CD4-positive, alpha-beta T cell treated with Interleukin-15 for 4 hours (primary cell): ENCODE results near the gene AP2M1.

ENCODE experiments used
- DNase-seq: peaks from one replicate; pipeline ENCODE4 v3.0.0-alpha.2; 2020; ENCODE audit warnings: low spot score

Gene AP2M1

DNA sequence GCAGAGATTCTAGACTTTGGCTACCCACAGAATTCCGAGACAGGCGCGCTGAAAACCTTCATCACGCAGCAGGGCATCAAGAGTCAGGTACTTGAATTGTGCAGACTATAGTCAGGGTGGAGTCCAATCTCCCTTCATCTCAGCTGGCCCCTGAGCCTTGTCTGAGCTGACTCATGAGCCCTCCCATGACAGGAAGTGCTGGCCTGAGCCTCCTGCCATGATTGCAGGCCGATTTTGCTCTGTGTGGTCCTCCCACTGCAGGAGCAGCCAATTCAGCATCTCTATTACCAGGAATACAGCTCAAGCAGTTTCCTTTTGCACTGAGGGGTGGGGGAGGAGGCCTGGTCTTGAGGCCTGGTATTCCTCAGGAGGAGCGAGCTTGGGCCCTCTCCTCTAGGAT is 5.5 kb downstream of the AP2M1 start:
- no peak for DNase-seq

DNA sequence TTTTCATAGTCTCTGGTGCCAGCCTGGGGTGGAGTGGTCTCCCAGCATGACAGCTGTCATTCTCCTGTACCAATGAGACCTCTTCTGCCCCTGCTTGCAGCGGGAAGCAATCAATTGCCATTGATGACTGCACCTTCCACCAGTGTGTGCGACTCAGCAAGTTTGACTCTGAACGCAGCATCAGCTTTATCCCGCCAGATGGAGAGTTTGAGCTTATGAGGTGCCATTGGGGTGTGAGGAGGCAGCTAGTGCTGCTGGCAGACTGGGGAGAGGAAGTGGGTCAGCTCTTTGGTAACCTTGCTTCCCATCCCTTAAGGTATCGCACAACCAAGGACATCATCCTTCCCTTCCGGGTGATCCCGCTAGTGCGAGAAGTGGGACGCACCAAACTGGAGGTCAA is 6.9 kb downstream of the AP2M1 start:
- DNase-seq = no peak

- no peak for DNase-seq
Observed at GRCh38 chr3:184183679-184184078, 9.0 kb downstream of the AP2M1 start.

- no peak for DNase-seq
Observed at GRCh38 chr3:184184546-184185230, 10.0 kb downstream of the AP2M1 start.

GRCh38 chr3:184185461-184186183 is 11.0 kb downstream of the AP2M1 start:
- peak; percentile 99 for DNase-seq

GRCh38 chr3:184186184-184186901 is 11.7 kb downstream of the AP2M1 start, which contains the start of gene ABCF3:
Gene ABCF3 (plus strand): TSS chr3:184186199. CDS start chr3:184186208, 9 bp downstream.
- no peak for DNase-seq

DNA sequence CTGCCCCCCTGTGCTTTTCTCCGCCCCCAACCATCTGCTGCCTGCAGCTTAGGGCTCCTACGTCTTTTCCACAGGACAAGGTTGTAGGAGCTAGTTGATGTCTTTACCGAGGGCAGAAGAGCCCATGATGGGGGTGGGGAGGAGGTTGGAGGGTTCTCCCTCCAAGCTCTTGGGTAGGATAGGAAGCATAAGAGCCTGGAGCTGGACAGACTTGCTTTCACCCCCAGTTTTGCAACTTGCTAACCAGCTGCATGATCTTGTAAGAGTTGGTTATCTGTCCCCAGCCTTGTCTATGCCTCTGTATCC is 12.2 kb downstream of the AP2M1 start:
- DNase-seq = no peak

GRCh38 chr3:184188080-184188479 is 13.4 kb downstream of the AP2M1 start:
- DNase-seq = no peak

DNA sequence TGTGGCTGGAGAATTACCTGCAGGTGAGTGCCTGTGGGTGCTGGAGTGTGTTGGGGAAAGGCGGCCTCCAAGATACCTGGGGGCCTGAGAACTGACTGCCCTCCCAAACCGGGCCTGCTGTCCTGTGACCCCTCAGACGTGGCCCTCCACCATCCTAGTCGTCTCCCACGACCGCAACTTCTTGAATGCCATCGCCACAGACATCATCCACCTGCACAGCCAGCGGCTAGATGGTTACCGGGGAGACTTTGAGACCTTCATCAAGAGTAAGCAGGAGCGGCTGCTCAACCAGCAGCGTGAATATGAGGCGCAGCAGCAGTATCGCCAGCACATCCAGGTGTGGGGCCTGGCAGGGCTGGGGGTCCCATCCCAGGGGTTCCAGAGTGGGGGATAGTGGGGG is 14.8 kb downstream of the AP2M1 start:
- DNase-seq = no peak

GRCh38 chr3:184192889-184193288 is 18.2 kb downstream of the AP2M1 start:
- no peak for DNase-seq

GRCh38 chr3:184193991-184194539 is 19.4 kb downstream of the AP2M1 start:
- DNase-seq = no peak

- no peak for DNase-seq
Observed at GRCh38 chr3:184196536-184196935, 21.9 kb downstream of the AP2M1 start.

GRCh38 chr3:184198509-184198908 is 23.9 kb downstream of the AP2M1 start:
- no peak for DNase-seq

GRCh38 chr3:184200825-184201224 is 26.2 kb downstream of the AP2M1 start:
- no peak for DNase-seq

DNA sequence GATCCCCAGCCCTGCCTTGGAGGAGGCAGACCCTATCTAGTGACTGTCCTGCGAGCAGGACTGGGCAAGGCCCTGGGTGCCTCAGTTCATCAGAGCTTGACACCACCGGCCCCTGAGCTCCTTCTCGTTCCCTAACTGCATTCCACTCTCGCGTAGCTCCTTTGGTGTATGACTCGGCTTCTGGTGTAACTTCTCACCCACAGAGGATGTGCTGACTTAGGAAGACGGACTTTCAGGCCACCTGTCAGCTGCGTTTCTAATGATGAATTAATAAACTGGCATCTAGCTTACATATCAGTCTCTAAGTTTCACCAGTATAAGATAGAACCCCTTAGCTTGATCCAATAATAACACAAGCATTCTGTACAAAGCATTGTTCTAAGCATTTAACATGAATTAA is 28.9 kb downstream of the AP2M1 start:
- DNase-seq = no peak

- no peak for DNase-seq
Observed at GRCh38 chr3:184209146-184209923, 34.7 kb downstream of the AP2M1 start.

DNA sequence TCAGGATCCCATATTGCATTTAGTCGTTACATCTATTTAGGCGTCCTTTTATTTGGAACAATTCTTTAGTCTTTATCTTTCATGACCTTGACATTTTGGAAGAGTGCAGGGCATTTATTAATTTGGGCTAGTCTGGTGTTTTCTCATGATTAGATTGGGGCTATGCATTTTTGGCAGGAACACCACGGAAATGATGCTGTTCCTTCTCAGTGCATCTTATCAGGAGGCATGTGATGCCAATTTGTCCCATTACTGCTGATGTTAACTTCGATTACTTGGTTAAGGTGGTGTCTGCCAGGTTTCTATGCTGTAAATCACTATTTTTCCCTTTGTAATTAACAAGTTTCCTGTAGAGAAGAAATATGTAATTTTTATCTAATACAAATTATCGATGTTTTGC is 36.6 kb downstream of the AP2M1 start:
- no peak for DNase-seq

DNA sequence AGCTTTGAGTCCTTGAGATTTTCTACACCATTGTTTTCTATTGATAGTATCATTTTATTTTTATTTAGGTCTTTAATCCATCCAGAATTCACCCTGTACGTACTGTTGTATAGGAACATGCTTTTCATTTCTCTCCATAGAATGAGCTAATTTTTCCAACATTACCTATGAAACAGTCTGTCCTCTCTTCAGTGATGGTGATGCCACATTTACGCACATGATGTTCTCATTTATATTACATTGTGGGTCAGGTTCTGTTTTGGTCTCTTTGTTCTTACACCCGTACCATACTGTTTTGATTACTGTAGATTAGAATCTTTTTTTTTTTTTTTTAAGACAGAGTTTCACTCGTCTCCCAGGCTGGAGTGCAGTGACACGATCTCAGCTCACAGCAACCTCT is 37.1 kb downstream of the AP2M1 start:
- no peak for DNase-seq

GRCh38 chr3:184218814-184219213 is 44.2 kb downstream of the AP2M1 start:
- DNase-seq = no peak

DNA sequence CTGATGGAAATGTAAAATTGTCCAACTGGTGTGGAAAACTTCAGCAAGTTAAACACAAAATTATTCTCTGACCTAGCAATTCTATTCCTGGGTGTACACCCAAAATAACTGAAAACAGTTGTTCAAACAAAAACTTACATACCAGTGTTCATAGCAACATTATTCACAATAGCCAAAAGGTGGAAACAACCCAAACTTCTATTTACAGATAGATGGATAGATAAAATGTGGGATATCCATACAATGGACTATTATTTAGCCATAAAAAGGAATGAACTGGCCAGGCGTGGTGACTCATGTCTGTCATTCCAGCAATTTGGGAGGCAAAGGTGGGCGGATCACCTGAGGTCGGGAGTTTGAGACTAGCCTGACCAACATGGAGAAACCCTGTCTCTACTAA is 47.9 kb downstream of the AP2M1 start:
- DNase-seq = no peak

GRCh38 chr3:184223946-184224345 is 49.3 kb downstream of the AP2M1 start:
- no peak for DNase-seq

DNA sequence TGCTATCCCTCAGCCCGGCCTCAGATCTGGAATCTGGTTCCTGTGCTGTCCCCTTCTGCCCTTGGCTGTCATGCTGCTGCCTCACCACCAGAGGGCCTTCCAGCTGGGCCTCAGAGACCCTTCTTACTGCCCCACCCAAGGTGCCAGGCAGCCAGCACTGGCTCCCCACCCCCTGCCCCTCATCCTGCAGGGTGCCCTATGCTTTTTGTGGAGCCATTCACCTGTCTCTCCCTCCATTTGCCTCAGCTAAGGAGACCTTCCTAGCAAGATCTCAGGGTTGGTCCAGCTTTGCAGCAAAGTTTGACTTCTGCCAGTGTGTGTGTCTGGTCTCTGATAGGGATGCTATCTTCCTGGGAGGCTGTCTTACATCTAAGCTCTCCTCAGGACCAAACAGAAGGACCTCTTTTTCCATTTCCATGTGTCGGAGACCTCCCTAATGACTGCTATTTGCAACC is 52.9 kb downstream of the AP2M1 start:
- DNase-seq = peak; percentile 55
